WTC11 (cell line): Measurements from ENCODE around the gene ANGEL2. TPM values are rescaled to one million over a fixed set of nuclear protein-coding genes. Genes with fewer than 3 reads are reported as not detected.

Experiments used
- ATF3 ChIP-seq: sonication (generic); formaldehyde crosslinking; conservative IDR thresholded peaks from 2 replicates; pipeline ENCODE4 v1.8.1; 2022; ENCODE audit warnings: mild to moderate bottlenecking, missing genetic modification reagents
- CBFB ChIP-seq: sonication (generic); formaldehyde crosslinking; IDR thresholded peaks from 2 replicates; pipeline ENCODE4 v1.8.1; 2022; ENCODE audit warnings: mild to moderate bottlenecking, low read depth, missing genetic modification reagents
- CREB1 ChIP-seq: sonication (generic); formaldehyde crosslinking; IDR thresholded peaks from 2 replicates; pipeline ENCODE4 v1.8.0; 2023; ENCODE audit warnings: mild to moderate bottlenecking, missing genetic modification reagents
- CTCF ChIP-seq: fragments of 200-600 bp; IDR thresholded peaks from 2 replicates; pipeline ENCODE4 v1.8.0; 2022; ENCODE audit warnings: antibody characterized with exemption
- E2F5 ChIP-seq: sonication (generic); formaldehyde crosslinking; IDR thresholded peaks from 2 replicates; pipeline ENCODE4 v1.8.1; 2022; ENCODE audit warnings: mild to moderate bottlenecking, moderate library complexity, missing genetic modification reagents
- EMX1 ChIP-seq: fragments of 250-450 bp; sonication (Bioruptor Pico); IDR thresholded peaks from 2 replicates; pipeline ENCODE4 v1.8.0; 2021; ENCODE audit warnings: mild to moderate bottlenecking
- ESRRA ChIP-seq: sonication (generic); formaldehyde crosslinking; IDR thresholded peaks from 2 replicates; pipeline ENCODE4 v1.8.1; 2022; ENCODE audit warnings: mild to moderate bottlenecking, missing genetic modification reagents, borderline replicate concordance
- IRF1 ChIP-seq: sonication (generic); formaldehyde crosslinking; IDR thresholded peaks from 2 replicates; pipeline ENCODE4 v1.8.0; 2023; ENCODE audit warnings: missing genetic modification reagents
- KAT7 ChIP-seq: sonication (generic); formaldehyde crosslinking; IDR thresholded peaks from 2 replicates; pipeline ENCODE4 v1.8.1; 2023; ENCODE audit warnings: missing genetic modification reagents, mild to moderate bottlenecking, borderline replicate concordance
- MLX ChIP-seq: sonication (generic); formaldehyde crosslinking; IDR thresholded peaks from 2 replicates; pipeline ENCODE4 v1.8.1; 2023; ENCODE audit warnings: mild to moderate bottlenecking, missing genetic modification reagents, moderate library complexity
- PRDM15 ChIP-seq: sonication (generic); formaldehyde crosslinking; IDR thresholded peaks from 2 replicates; pipeline ENCODE4 v1.8.0; 2022; ENCODE audit warnings: missing genetic modification reagents
- STAT6 ChIP-seq: sonication (generic); formaldehyde crosslinking; conservative IDR thresholded peaks from 2 replicates; pipeline ENCODE4 v1.8.1; 2023; ENCODE audit warnings: mild to moderate bottlenecking, low read depth, missing genetic modification reagents, moderate library complexity
- TCF7 ChIP-seq: sonication (generic); formaldehyde crosslinking; IDR thresholded peaks from 2 replicates; pipeline ENCODE4 v1.8.0; 2022; ENCODE audit warnings: mild to moderate bottlenecking, low read depth, missing genetic modification reagents, moderate library complexity
- TEAD1 ChIP-seq: sonication (generic); formaldehyde crosslinking; IDR thresholded peaks from 2 replicates; pipeline ENCODE4 v1.8.0; 2022; ENCODE audit warnings: mild to moderate bottlenecking, missing genetic modification reagents
- TEAD4 ChIP-seq: sonication (generic); formaldehyde crosslinking; IDR thresholded peaks from 2 replicates; pipeline ENCODE4 v1.8.0; 2022; ENCODE audit warnings: mild to moderate bottlenecking, missing genetic modification reagents
- TP53 ChIP-seq: sonication (generic); formaldehyde crosslinking; IDR thresholded peaks from 2 replicates; pipeline ENCODE4 v1.8.1; 2023; ENCODE audit warnings: mild to moderate bottlenecking, missing genetic modification reagents
- ZNF281 ChIP-seq: sonication (generic); formaldehyde crosslinking; IDR thresholded peaks from 2 replicates; pipeline ENCODE4 v1.8.0; 2023; ENCODE audit warnings: mild to moderate bottlenecking, missing genetic modification reagents
- ZNF425 ChIP-seq: fragments of 250-450 bp; sonication (Bioruptor Pico); conservative IDR thresholded peaks from 2 replicates; pipeline ENCODE4 v1.9.0; 2021; ENCODE audit warnings: mild to moderate bottlenecking
- ZSCAN18 ChIP-seq: fragments of 250-450 bp; sonication (Bioruptor Pico); IDR thresholded peaks from 2 replicates; pipeline ENCODE4 v2.1.2; 2022; ENCODE audit warnings: mild to moderate bottlenecking, moderate library complexity
- total RNA-seq: library from RNA; stranded (reverse); gene quantifications from 3 replicates; pipeline ENCODE4 v1.2.3, GENCODE V29; 2021

The ANGEL2 gene
- total RNA-seq, 1 experiment from 2014 or later, result 38.6 TPM

- TF ChIP-seq ZNF425 (CRISPR knock-in tag) (no peak), PRDM15 (CRISPR knock-in tag) (no peak), TEAD1 (CRISPR knock-in tag) (peak; percentile 25; the same call in 1 of the 2 replicates), ATF3 (no peak), TCF7 (no peak; the same call in 1 of the 2 replicates), EMX1 (CRISPR knock-in tag) (no peak), ESRRA (CRISPR knock-in tag) (peak; percentile 75; the same call in 1 of the 2 replicates), CREB1 (CRISPR knock-in tag) (0 out of 2 replicates have a peak, but pooled peaks have one; percentile 47), TP53 (CRISPR knock-in tag) (no peak; the same call in 1 of the 2 replicates), CBFB (CRISPR knock-in tag) (no peak), ZSCAN18 (CRISPR knock-in tag) (no peak), ZNF281 (no peak), MLX (CRISPR knock-in tag) (no peak), CTCF (no peak), TEAD4 (no peak), IRF1 (CRISPR knock-in tag) (no peak), KAT7 (peak; percentile 95; the same call in 1 of the 2 replicates), E2F5 (peak; percentile 42), STAT6 (no peak)
Measured at GRCh38 chr1:213015099-213016050, at the start of gene ANGEL2 (continued).
